Epithelial cell of esophagus (primary cell): ENCODE data around the gene AVPR1B.
"Not testable (repeated sequence)": the region's sequence is repeated elsewhere in the genome, so short reads cannot be mapped to it uniquely, and the experiment has no call there.

Experiments
- DNase-seq: peaks from one replicate; pipeline ENCODE4 v3.0.0; 2010; ENCODE audit warnings: low read depth
- H3K4me3 ChIP-seq: 2 replicates; pipeline ENCODE4 v1.5.1; 2011; ENCODE audit warnings: mild to moderate bottlenecking, low read length, control low read depth
- CTCF ChIP-seq: IDR thresholded peaks from 2 replicates; pipeline ENCODE4 v1.5.1; 2011; ENCODE audit warnings: low read depth, mild to moderate bottlenecking, low read length, control low read depth, inconsistent platforms; ENCODE audit not compliant: insufficient read depth; ENCODE audit errors: missing control alignments

Gene AVPR1B

GRCh38 chr1:206065547-206066145 is 51.5 kb downstream of the AVPR1B start:
- TF ChIP-seq CTCF = no peak
- no peak overlapping the region for H3K4me3 ChIP-seq
- no peak for DNase-seq

- DNase-seq, H3K4me3 ChIP-seq: not testable (repeated sequence)
These were observed 52.7 kb downstream of the AVPR1B start for GRCh38 chr1:206064501-206064900.

GRCh38 chr1:206064001-206064400 is 53.2 kb downstream of the AVPR1B start:
- H3K4me3 ChIP-seq, DNase-seq: not testable (repeated sequence)

GRCh38 chr1:206062464-206062863 is 54.7 kb downstream of the AVPR1B start:
- no peak for TF ChIP-seq CTCF
- H3K4me3 ChIP-seq = no peak overlapping the region
- no peak for DNase-seq

DNA sequence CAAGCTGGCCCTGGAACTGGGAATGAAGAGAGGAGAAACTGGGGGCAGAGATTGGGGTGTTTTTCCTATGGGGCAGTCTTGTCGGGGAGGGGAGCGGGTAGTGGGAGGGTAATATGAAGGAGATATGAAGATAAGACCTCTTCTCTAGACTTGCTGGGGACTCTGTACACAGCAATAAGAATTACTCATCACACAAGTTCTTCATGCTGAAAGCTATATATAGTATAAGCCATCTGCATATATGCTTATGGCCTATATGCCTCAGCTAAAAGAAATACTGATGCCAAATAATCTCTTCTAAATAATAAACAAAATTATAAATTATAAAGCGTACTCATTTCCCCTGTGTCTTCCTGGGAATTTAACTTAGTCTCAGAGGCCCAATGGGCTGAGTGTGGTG is 56.3 kb downstream of the AVPR1B start:
- no peak for DNase-seq
- H3K4me3 ChIP-seq = no peak overlapping the region
- TF ChIP-seq CTCF = no peak
